Measurements from ENCODE around the gene PEX5.

- TF ChIP-seq CTCF (IDR thresholded peaks at IDR 0.05) (no peak), POLR2AphosphoS5 (IDR thresholded peaks at IDR 0.05; ENCODE audit: insufficient read depth in 1 of 2, low read depth in 1 of 2) (no peak), POLR2A (IDR thresholded peaks at IDR 0.05) (no peak)
Measured at GRCh38 chr12:7190268-7191055, 976 bp downstream of the PEX5 start.

Data from vagina (tissue), 2 donors.